ENCODE data around the gene FFAR3.

GRCh38 chr19:35309481-35310279 is 48.6 kb upstream of the FFAR3 start:
- no peak for TF ChIP-seq CTCF (IDR thresholded peaks at IDR 0.05; ENCODE audit: borderline replicate concordance, extremely low read depth, low read length, poor library complexity, severe bottlenecking)
- TF ChIP-seq EZH2 (IDR thresholded peaks at IDR 0.05; ENCODE audit: borderline replicate concordance, low read depth, low read length, severe bottlenecking), result no peak

Measured in DND-41 (cell line).